CD4-positive, alpha-beta T cell treated with Interleukin-1 beta for 1 hour (primary cell): ENCODE results near the gene BHLHE23.
"Not testable (repeated sequence)": the region's sequence is repeated elsewhere in the genome, so short reads cannot be mapped to it uniquely, and the experiment has no call there.

ENCODE experiments used
- DNase-seq, 2 donors: peaks; one replicate each; pipeline ENCODE4 v3.0.0-alpha.2; 2020 to 2022

The BHLHE23 gene

DNA sequence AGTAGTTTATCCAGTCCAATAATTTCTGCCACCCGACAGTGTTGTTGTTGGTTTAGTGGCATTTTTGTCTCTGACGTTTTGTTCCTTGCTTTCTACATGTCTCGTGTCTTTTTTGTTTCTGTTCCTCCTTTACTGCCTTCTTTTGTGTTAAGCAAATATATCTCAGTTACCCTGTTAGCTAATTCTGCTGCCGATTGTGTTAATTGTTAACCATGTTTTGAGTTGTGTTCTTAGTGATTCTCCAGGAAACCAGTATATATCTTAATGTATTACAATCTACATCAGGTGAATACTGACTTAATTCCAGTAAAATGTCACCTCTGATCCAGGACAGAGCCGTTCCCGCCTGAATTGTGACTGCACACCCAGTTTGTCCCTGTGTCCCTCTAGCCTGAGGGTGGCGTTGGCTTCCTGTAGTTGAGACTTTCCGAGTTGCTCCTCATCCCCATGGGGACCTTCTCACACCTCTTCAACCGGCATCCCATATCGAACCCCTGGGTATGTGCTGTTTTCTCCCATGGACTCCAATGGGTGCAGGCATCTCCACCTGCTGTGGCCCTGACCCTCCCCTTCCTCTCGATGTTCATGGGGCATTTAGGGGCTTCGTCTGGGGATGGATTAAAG, 35.8 kb upstream of the BHLHE23 start:
- no peak for DNase-seq

DNA sequence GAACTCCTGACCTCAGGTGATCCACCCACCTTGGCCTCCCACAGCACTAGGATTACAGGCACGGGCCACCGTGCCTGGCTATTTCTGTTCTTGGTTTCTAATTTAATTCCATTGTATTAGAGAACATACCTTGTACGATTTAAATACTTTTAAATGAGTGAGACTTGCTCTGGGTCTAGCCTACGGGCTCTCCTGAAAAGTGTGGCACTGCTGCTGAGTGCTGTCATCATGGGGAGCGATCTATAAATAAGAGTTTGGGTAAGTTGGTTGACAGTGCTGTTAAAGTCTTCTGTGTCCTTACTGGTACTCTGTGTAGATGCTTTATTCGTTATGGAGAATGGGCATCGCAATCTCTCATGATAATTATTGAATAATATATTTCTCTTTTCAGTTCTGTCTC, 35.0 kb upstream of the BHLHE23 start:
- DNase-seq: no peak

DNA sequence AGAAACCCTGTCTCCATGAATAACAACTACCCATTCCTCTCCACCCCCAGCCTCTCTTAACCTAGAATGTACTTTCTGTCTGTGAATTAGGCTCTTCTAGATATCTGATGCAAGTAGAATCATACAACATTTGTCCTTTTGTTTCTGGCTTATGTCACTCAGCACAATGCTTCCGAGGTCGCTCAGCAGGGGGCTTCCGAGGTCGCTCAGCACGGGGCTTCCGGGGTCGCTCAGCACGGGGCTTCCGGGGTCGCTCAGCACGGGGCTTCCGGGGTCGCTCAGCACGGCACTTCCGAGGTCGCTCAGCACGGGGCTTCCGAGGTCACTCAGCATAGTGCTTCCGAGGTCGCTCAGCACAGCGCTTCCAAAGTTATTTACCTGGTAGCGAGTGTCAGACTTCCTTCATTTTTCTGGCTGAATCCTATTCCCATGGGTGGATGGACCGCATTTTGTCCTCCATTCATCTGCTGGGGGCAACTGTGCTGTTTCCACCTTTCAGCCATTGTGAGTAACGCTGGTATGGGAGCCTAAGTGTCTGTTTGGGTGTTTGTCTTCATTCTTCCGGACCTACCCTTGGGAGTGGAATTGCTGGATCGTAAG, 31.0 kb upstream of the BHLHE23 start:
- no peak for DNase-seq

DNA sequence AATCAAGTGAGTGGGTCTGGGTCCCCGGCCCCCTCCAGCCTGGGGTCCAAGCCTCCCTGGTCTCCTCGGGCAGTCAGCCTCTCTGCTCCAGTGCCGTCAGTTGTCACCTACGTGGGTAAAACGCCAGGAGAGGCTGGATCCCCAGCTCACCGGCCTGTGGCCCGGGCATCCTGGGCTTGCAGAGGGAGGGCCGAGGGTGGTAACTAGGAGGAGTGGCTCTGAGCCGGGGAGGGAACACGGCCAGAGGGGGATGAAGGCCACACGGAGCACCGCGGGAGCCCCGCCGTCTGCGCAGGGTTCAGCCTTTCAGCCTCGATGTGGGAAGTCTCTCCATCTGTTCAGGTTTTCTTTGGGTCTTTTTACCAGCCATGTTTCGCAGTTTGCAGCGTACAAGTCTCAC, 29.5 kb upstream of the BHLHE23 start:
- DNase-seq: no peak

DNA sequence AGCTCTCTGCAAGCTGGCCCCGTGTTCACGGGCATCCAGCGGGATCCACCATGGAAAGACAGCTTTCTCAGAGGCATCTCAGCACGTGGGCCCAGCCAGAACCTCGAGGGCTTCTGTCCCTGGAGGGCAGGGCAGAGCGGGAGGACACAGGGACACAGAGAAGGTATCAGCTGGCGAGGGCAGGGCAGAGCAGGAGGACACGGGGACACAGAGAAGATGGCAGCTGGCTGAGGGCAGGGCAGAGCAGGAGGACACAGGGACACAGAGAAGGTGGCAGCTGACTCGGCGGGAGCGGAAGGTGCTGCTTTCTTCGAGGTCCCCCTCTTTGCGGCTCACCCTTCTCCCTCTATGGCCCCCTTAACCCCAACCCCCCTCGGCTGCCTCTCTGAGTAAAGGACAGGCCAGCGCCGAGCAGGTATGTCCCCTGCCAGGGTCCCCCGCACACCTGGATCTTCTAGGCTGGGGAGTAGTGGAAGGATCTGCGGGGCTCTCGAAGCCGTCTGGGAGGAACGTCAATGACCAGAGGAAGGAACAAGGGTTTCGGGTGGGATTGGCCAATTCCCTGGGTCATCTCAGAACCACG, 28.9 kb upstream of the BHLHE23 start:
- no peak for DNase-seq

DNA sequence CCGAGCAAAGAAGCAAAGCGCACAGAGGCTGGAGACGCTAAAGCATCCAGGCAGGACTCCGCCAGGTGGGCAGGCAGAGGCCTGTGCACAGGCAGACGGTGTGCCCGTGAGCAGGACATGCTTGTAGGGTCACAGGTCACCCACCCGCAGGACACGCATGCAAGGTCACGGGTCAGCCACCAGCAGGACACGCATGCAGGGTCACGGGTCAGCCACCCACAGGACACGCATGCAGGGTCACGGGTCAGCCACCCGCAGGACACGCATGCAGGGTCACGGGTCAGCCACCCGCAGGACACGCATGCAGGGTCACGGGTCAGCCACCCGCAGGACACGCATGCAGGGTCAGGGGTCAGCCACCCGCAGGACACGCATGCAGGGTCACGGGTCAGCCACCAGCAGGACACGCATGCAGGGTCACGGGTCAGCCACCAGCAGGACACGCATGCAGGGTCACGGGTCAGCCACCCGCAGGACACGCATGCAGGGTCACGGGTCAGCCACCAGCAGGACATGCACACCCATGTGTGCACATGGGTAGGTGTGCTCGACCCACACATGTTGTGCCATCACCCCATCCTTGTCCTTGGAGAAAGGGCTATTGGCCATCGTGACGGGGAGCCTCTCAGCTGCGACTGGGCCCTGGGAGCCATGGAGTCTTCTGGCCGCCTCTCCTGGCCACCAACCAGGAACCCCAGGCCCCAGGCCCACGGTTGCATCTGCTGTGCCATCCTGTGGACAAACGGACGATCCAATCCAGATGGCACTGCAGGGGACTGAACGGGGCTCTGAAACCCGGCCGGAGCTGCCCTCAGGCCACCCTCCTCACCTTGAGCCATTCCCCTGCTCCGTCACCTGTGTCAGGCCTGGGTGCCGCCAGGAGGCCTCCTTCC, 28.2 kb upstream of the BHLHE23 start:
- not testable (repeated sequence) for DNase-seq

DNA sequence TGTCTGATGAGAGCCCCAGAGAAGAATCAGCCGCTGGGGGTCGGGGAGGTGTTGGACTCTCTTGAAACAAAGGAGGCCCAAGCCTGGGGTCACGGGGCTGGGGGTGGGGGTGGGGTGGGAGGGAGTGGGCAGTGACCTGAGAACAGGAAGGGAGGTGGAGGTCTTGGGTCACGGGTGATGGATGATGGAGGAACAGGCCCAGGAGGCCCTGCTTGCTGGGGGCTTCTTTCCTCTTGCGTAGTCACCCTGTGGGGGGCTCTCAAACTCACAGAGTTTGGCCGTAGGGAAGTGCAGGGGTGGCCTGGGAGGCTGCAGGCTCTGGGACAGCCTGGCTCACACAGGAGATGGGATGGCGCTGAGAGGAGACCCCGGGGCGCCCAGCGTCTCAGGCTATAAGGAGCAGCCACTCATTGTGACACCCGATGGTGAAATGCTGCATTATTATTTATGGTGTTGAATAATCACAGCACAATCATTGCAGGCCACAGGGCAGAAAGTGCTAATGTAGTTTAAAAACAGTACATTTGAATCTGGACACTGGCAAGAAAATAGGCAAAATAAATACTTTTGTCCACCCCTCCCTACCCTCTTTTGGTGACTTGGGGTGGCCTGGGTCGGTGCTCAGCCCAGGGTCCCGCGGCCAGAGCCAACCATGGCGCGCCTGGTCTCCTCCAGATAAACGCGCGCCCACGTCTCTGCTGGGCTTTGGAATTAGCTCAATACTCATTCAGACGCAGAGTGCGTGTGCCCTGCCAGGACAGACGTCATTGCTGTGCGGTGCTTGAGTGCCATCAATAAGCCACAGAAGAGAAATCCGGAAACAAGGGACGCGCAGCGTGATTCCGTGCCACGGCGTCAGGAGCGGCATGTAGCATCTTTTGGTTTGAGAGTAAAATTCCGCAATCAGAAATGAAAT, 27.3 kb upstream of the BHLHE23 start:
- no peak for DNase-seq

DNA sequence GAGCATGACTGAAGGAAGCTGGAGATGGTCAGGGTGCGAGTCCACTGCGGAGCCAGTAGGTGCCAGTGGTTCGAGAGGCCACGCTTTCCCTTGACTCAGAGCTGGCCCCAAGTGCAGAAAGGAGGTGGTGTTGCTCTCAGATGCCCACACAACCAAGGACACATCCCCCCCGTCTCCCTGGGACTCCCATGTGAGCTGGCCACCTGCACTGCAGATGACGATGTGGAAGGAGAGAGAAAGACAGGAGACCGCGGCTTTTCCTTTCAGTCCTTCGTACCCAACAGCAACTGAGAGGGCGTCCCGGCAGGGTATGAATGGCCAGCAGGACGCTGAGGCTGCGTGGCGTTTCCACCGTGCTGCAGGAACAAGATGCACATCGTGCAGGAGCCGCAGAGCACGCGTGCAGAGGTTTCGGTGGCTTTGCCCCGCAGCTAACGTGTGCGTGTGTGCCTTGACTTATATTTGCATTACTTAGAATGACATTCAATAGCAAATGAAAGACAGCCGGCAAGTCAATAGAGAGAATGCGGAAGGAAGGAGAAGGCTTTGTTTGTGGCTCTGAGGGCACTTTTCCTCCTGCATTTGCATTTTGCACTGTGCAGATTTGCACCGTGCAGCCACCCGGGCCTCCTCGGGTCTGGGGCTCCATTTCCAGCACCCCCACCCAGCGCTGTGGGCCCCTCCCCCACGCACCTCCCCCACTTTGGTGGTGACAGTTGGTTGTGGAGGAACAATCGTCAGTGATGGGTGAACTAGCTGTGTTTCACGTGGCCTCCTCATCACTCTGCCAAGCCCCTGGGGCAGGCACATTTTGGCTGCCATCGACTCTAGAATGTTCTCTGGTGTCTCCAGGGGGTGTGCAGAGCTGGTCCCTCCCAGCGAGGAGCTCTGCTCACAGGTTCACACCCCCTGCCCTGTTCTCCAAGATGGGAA, 26.4 kb upstream of the BHLHE23 start:
- DNase-seq: no peak

DNA sequence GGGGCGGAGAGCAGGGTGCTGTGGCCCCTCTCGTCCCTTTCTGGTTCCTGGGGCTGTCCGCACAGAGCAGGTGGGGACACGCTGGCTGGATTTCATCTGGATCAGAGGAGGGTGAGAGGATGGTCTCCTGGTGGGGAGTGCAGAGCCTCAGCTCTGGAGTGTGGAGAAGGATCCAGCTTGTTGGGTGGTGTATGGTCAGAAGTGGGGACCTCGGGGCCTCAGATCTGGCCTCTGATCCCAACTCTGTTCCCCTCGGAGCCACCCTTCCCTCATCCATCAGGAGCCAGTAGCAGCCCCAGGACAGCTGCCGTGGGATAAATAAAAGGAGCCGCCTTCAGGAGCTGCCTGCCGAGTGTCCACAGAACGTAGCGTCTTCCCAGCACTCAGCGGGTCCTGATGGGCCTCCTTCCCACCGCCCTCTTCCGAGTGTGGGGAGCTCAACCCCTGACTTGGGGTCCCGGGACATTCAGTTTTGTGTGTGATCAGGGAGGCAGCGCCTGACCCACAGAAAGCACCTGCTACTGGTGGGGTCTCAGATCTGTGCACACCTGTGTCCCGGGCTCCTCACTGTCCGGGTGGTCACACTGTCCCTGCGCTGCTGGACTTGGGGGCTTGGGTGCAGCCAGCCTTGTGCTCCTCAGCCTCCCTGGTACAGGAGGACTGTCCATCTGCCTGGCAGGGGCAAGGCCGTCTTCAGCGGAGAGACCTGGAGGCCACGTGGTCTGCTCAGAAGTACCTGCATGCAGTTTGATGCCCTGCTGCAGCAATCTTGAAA, 25.4 kb upstream of the BHLHE23 start:
- no peak for DNase-seq

DNA sequence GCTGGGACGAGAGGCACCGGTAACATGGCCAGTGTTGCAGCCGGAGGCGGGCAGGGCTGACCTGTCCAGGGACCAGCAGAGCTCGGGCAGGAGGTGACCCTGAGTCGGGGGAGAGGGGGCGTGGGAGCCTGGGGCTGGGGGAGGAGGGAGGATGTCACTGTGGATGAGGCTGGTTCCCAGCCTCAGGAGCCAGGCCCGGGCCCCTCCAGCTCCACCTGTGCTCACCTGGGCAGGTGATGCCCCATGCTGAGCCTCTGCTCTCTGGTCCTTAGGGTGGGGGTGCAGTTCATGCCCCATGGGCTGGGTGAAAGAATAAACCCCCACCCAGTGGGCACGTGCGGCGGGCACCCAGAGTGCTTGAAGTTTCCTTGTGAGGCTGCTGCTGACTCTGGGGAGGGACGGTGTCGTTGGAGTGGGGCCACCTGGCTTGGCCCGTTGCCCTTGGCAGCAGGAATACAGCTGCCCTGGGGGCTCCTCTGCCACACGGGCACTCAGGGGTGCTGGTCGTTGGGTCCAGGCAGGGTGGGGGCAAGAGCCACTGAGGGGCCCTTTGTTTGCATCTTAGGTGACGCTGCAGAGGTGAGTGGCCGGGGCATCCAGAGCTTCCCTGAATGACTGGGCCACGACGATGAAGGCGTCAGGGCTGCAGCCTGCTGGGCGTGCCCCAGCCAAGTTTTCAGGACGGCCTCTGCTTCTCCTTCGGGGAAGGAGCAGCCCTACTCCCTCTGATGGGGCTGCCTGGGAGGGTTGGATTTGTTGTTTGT, 24.7 kb upstream of the BHLHE23 start:
- no peak for DNase-seq

DNA sequence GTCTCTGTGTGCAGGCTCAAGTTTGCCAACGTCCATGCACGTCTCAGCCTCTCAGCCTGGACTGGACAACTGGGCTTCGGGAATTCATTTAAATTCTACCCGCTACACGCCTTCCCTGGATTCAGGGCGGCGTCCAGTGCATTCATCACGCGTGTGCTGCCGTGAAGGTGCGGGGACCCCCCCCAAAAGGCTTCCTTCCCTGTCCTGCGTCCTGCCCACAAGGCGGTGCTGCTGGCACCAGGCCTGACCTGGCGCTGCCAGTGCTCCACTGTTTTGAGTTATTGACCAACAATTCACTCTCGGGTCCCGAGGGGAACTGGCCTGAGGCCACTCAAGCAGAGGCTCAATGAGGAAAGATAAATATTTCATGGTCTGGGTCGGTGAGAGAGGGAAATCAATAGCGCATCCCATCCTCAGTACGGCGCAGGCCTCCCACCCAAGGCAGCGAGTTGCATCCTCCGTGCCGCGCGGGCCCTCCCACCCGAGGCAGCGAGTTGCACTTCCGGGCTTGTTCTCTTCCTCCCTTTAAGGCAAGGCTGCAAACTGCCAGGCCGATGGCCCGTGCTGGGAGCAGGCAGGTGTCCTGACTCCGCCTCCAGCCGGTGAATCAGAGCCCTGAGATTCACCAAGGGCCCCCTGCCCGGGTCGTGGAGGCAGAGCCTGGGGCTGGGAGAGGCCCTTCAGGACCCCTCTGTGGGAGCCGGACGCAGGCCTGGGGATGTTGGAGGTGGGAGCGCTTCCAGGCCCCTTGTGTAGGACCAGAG, 22.8 kb upstream of the BHLHE23 start:
- no peak for DNase-seq

DNA sequence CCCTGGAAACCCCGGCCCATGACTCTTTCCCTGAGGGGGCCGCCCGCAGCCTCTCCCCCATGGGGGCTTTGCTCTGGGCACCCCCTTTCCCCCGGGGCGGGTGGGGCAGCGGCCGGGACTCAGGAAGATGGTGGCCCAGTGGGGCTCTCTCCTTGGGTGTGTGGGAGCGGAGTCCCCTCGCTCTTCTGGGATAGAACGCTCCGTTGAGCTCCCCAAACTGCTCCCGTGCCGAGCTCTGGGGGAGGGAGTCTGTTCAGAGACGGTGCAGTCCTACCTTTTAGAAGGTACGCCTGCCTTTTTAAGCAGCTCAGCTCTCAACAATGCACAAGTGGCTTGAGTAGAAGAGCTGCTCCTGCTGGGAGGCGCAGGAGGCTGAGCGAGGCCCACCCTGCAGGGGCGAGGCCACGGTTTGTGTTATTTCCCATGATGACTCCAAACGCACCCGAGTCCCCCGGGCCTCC, 21.7 kb upstream of the BHLHE23 start:
- DNase-seq: no peak

DNA sequence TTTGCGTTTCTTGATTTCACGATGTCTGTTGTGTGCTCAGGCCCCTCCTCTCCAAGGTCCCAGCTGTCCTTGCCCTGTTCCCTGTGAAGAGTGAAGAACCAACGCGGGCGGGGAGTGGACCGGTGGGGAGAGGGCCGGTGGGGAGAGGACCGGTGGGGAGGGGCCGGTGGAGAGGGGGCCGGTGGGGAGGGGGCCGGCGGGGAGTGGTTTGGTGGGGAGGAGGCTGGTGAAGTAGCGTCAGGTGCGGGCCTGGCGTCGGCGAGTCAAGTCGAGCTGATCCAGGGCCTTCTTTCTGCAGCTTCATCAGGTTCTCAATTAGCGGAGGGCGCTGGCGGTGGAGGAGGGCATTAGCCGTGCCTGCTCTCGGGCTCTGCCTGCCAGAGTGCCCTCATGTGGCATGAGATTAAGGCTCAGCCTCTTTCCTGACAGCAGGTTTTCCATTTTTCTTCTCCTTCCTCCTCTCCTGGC, 21.2 kb upstream of the BHLHE23 start:
- DNase-seq: no peak

DNA sequence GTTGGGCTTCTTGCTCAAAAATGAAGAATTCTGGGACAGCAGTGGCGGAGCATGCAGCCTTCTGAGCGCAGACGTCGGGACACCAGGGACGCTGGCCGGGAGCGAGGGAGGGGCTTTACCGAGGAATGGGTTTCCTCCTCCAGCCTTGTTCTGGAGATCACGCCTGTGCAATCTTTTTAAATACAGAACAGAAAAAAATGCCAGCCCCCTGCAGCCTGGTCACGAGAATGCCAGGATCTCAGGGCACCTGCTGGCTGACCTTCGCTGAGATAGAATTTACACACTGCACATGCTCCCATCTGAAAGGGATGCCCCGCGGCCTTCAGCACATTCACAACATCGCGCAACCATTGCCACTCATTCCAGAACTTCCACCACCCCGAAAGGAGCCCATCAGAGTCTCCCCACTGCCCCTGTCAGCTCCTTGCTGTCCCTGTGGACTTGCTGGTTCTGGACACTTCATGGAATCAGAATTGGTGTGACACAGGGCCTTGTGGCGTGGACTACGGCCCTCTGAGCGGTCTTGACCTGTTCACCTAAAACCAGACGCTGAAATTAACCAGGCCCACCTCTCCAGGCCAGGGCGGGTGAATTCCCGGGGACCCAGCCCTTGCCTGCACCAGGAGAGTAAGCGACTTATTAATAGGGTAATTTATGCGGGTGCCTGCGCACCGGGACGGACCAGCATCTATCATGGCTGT, 20.6 kb upstream of the BHLHE23 start:
- DNase-seq: no peak

DNA sequence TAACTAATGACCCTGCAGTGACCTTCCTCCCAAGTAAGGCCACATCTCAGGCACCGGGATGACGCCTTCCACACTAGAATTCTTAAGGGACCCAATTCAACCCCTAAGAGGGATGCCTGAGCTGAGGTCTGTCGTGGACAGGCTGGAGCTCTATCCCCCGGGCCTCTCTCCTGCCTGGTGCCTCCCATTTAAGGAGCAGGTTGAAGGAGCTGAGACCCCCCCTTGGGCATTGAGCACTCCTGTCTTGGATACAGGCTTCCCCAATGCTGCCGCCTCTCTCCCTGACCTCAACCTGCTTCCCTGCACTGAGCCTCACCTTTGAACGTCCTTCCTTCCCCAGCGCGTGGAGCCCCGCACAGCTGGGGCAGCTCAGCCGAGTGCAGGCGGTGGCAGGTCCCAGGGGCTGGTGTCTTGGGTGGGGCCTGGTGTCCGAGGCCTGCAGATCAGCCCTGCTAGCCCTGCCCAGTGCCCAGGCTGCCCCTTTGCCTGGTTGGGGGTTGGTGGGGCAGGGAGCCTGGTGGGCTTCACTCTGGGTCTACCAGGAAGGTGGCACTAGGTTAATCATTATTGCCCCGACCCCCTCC, 19.9 kb upstream of the BHLHE23 start:
- DNase-seq: no peak

DNA sequence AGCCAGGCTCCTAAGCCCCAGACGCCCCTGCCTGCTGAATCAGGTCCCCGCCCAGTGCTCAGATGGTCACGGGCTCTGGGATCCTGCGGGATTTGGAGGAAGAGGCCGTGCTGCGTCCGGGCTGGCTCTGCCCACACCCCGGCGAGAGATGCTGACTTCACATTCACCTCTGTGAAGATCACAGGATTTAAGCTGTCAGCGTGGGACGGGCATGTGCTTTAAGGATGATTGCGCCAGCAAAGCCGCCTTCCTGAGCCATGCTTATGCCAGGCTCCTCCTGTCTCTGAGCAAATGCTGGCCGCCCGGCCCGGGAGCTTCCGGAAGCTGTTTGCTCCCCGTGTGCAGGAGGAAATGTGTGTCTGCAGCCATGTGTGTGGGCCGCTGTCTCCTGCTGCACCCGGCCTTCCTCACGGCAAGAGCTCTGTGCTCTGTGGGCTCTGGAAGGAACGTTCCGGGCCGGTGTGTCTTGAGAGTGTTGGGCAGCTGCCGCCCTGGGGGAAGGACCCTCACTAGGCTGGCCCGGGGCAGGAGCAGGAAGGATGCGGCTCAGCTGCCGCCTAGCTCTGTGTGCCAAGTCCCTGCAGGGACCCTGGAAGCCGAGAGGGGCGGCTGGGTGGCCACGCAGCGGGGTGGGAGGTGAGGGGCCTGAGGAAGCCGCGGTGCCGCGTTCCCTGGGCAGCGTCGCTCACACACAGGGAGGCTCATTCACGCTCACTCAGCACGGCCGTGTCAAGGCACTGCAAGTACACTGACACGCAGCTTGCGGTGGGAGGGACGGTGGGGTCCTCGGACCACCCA, 19.0 kb upstream of the BHLHE23 start:
- no peak for DNase-seq
